Measurements from ENCODE around the gene NAPB.

GRCh38 chr20:23369072-23369823 lies 52.0 kb downstream of the NAPB start:
- no peak for TF ChIP-seq CTCF (IDR thresholded peaks at IDR 0.05)
- TF ChIP-seq POLR2A (IDR thresholded peaks at IDR 0.05): no peak

Data from uterus (tissue), 2 donors.